SW 1271 (cell line): ENCODE measurements around the gene HOXA4.

Experiments used
- DNase-seq, 2 experiments: peaks; one replicate each; lab custom pipeline; 2025; lab: John Stamatoyannopoulos, UW

HOXA4 gene

DNA sequence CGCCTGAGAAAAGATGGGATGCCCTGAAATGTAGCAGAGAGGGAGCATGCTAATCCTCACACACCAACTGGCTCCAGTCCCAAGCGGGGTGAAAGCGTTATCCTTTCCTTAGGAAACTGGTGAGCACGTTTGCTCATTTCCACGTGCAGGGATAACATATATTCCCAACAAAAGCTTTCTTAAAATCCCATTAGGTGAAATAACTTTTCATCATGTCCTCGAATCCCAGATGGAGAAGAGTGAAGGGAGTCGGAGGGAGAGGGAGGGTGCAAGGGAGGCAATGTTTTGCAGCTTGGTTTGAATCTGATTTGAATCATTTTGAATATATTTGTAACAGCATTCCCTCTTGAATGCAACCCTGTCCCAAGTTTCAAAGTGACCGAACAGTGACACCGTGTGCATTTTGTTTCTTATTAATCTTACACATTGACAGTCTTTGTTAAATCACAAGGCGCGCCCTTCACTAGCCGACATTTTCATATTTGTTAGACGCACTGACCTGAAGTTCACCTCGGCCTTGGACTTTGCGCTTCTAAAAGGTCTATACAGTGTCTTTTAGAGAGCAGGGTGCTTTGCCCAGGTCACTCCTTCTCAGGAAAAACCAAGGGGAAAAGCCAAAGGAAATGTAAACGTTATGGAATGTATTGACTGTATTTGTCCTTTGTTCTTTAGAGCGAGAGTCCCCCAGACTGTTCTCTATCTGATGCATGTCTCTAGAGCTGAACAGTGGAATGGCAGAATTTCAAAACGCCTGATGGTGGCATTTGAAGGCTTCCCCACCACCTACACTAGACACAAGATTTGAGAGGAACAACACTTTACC, 3.1 kb upstream of the HOXA4 start:
- DNase-seq, result no peak

DNA sequence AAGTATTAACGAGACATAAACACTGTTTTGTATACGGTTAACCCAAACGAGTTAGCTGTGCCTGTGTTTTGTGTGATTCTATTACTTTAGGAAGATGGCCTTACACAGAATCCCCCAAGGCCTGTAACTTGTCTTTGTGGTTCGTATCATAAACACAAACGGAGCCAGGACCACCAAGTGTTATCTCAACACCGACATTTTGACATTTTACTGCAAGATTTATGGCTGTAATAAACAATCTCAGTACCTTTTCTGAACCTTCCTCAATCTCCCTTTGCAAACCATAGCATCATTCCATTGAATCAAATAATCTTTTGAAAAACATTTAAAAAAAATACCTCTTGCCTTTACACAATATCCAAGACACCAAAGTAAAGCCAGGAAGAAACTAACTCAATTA, 2.4 kb upstream of the HOXA4 start:
- no peak for DNase-seq

DNA sequence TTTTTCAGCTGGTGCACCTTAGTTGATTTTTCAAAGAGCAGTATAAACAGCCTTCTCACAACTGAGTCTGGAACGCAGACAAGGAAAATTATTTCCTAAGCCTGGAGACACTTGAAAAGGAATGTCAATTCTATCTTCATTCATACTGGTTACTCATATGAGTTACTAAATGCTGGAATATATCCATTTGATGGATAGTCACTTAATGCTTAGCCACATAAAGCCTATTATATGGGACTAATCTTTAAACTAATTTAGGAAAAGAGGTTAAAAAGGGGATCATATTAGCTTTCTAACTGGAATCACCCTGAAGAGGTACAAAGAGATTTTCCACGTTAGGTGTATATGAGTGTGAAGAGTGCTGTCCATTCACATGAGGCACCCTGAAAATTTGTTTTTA, 1.7 kb upstream of the HOXA4 start:
- no peak for DNase-seq

DNA sequence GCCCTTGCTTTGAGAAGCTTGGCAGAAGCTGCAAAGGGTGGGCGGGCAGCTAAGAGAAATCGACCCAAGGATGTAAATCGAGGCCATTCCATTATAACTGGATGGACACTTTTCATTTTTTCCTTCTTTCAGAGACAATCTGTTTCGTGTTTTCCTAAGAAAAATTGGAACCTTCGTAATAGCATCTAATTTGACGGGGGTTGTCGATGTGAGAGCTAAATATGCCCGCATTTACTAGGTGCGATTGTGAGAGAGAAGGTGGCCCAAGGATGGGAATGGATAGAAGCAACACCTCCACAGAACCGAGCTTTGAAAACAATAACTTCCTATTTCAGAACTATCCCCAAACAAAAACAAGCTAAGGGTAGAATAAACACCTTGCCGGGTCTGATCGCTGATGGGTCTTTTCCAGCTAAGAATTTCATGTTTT, 848 bp upstream of the HOXA4 start:
- DNase-seq, result no peak

DNA sequence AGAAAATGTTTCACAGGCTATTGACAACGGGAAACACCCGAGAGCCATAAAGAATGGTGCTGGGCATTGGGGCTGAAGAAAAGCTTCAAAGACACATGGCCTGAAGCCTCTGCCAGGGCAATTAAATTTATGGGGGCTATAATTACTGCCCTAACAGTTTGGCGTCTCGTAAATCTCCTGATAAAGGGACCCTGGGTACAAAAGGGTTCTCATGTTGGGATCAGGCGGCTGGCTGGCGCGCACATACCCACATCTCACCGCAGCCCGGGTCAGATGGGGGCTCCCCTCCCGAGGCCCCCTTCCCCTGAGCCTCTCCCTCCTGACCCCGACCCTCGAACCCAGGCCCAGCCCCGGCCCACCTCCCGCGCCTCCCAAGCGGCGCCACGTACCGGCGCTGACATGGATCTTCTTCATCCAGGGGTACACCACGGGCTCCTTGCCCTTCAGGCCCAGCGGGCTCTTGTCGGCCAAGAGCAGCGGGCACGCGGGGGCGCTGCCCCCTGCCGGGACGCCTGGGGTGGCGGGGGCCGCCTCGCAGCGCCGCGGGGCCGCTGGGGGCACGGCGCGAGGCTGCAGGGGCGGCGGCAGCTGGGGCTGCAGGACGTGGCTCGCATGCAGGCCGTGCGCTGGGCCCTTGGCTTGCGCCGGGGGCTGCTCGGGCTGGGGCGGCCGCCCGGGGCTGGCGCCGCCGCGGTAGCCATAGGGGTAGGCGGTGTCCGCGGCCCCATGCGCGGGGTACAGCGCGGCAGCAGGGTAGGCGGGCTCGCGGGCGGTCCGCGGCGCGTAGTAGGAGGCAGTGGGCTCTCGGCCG, 623 bp downstream of the HOXA4 start:
- no peak for DNase-seq

DNA sequence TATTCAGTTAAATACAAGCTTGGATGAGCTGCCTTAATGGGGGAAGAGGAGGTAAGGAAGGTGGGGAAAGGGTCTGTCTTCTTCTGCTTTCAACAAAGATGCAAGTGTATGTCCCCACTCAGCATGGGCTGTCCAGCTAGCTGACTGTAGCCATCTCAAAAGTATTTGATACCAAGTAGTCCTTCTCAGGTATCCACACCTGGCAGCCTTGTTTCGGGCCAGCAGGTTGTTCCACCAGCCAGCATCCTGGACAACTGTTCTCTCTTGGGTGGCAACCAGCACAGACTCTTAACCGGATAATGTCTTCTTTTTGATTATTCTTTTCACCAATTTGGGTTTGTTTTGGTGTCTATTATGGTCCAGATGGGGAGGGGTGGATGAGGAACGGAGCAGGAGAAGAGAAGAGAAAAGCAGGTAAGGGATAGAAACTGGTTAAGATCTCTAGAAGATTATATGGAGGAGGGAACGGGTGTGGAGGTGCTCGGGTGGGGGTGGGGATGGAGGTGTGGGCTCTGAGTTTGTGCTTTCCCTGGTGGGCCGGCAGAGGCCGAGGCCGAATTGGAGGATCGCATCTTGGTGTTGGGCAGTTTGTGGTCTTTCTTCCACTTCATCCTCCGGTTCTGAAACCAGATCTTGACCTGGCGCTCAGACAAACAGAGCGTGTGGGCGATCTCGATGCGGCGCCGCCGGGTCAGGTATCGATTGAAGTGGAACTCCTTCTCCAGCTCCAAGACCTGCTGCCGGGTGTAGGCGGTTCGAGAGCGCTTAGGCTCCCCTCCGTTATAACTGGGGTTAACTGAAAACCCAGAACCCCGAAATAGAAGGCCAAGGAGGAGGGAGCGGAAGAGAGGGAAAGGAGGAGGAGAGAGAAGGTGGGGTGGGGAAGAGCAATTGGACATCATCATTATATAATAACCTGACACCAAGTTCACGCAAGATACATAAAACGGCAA, 1.5 kb downstream of the HOXA4 start:
- DNase-seq, result no peak

DNA sequence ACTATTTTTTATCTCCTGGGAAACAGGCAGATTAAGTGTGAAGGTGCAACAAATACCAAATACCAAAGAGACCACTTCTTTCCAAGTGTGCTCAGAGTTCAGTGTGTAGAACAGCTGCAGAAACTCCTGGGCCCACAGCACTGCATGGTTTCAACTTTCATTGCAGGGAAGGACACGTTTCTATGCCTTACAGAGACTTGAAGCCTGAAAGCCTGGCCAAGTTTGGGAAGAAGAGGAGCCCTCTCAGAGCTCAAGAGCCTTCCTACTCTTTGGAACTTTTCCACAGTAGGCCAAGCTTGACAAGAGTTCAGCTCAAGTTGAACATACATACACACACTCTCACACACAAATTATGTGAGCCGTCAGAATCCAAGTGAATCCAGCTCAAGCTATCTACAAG, 2.5 kb downstream of the HOXA4 start:
- DNase-seq, result no peak

DNA sequence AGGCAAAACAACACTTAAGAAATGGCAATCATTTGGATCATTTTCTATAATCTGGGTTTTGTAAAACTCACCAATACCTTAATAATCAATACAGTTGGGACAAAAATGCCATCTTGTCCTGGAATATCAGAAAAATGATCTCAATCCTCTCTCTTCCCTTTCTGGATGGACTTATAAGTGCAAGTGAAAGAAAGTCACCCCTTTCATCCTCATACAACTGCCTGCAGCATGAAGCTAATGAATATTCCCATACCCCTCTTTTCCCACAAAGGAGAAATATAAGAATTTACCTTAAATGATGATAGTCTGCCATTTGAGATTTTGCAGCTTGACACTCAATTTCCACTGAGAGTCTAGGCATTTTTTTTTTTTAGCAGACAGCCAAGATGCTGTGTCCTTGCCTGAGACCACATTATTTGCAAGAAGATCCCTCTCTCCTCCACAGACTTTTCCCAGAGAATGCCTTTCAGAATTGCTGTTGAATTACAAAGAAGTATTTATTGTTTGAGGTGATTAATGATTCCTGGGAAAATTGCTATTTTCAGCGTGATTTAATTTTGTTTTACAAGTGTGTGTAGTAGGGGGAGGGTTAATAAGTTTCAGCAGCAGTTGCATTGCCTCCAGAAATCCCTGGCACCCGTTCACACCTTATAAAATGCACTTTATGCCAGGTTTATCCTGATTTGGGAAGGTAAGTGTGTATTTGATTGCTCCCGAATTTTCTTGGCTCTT, 3.8 kb downstream of the HOXA4 start:
- no peak for DNase-seq

DNA sequence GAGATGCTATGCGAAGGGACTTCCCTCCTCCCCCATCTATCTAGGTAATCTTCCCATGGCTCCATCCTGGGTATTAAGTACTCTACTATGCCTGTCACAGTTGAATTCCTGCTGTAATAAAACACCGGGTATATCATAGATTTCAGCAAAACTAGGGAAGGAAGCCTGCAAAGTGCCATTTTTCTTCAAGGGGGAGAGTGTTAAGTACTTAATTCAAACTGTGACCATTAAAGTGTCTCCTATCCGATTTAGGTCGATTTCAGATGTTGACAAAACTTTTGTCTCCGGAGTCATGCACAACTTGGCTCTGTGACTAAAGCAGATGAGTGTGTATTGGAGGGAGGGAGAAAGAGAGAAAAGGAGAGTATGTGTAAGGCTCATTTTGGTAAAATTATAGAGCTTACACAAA, 4.6 kb downstream of the HOXA4 start:
- DNase-seq, result no peak

DNA sequence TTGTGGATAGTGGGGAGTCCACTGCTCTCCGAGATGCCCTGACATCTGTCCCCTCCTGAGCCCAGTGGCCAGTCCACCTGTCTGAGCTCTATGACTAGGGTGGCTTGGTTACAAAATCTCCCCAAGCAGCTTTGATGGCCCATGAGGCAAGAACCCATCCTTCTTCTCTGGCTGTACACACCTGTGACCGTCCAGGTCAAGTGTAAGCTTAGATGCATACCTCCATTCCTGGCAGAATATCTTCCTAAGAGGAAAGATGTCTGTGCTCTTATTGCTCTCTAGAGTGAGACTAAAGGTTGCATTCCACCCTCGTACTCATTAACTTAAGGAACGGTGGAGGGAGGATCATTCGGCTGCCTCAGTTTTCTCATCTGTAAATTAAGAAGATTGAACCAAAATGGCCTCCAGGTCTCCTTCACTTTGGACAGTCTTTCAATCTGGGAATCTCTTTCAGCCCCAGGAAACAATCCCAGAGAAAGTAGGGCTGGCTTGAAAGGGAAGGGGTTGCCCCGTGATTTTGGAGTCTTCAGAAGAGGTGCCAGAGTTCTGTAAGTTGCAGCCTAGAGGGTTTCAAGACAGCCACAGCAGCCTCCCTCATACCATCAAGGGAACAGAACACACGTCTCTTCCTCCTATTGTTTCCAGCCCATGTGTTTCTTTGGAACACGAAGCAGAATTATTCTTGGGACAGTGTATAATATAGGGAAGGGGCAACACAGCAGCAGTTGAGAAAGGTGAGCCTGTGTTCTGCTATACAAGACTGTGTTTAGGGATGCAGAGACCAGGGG, 5.5 kb downstream of the HOXA4 start:
- DNase-seq, result no peak

DNA sequence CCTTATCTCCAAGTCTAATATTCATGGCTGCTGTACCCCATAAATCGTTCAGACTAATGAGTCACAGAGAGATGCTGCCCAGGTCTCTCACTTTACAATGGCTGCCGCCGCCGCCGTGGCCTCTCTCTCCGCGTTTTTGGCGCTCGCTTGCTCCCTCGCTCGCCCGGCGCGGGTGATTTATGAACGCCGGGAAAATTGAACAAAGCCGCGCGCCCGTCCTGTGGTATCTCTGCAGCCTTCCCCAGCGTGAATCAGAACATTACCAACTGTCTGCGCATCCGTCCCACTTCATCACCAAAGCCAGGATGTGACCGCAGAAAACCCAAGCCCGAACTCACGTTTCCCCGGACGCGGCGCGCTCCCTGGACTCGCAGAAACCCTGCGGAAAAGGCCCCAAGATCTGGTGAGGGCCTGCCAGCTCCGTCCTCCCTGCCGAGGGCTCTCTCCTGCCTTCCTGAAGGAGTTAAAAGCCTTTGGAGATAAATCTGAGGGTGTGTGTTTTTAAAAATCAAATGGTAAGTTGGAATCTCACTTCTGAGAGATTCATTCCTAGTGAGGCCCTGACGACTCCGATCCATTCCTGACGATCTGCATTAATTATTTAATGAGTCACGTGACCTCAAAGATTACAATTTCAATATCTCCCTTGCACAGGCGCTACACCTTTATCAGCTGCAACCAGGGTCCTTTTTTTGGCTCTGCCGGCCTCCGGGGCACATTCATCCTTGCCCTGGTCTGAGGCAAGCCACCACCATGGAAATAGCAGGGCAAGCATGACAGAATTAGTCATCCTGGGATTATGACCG, 6.3 kb downstream of the HOXA4 start:
- no peak for DNase-seq

DNA sequence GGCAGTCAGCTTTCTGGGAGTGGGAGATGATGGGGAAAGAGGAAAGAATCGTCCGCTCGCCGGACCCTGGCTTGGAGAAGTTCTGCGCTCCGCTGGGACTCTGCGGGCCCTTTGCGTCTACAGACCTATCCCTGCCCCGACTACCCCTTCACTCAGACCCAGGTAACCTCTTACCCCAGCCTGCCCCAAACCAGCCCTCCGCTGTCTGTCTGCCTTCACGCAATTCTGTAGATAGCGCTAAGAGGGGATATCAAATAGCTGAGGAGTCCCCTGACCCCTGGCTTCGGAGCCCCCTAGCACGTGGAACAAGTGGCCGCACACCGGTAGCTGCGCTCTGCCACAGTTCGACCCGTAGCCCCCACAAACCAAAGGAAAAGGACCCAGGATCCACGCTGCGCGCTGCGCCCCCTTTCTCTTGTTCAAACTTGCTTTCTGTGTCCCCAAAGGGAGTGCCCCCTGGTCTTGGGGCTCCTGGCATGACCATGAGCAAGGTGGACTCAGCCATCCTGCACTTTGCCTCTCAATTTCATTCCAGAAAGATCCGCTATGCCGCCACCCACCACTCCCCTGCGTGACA, 7.0 kb downstream of the HOXA4 start:
- no peak for DNase-seq

DNA sequence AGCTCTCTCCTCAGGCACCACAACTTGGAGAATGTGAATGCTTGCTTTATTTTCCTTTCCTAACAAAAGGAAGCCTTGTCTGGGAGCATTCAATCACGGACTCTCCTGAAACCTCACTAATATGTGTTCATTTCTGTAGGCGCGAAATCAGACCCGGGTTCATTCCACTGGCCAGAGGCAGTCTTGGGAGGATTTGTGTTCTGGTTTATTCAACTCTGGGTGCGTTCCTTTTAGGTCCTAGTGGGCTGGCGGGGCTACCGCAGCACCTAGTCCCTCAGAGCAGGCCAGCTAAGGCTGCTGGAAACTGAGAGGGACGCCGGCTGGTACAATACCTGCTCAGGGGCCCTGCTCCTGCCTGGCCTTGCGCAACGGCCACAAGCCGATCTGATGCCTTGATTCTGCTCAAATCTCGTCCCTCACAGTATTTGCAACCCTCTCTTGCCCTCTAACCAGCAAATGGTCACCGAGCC, 7.5 kb downstream of the HOXA4 start:
- DNase-seq, result no peak

DNA sequence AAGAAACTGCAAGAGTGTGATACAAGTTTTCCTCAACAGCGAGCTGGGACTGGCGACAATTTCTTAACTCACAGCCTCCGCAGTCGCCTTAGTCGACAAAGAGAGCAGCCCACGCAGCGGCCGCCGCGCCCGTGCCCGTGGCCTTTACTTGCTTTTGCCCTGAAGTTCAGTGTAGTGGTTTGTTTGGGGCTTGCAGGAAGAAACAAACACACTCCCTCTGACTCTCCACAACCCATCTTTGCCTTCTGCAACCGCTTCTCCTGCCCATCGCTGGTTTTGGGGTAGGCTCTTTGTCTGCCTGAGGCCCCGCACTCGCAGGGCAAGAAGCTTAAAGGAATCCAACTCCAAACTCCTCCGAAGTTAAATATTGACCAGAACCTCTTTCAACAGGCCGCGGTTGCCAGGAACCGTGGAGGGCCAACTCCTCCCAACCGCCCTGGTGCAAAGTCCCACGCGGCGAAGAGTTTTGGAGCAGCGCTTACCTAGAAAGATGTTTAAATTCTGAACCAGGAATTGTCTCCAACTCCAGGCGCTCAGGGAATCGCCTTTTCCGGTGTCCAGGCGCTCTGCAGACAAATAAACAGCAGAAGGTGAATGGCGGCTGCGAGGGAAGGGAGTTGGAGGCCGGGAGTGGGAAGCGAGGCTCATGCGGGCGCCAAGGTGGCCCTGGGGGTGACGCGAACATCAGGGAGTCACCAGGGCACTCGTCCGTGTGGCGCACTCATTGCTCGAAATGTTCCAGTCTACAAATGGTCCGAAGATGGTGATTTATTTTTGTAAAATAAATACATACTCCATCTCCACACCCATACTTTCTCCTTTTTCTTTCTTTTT, 8.3 kb downstream of the HOXA4 start:
- DNase-seq, result no peak

DNA sequence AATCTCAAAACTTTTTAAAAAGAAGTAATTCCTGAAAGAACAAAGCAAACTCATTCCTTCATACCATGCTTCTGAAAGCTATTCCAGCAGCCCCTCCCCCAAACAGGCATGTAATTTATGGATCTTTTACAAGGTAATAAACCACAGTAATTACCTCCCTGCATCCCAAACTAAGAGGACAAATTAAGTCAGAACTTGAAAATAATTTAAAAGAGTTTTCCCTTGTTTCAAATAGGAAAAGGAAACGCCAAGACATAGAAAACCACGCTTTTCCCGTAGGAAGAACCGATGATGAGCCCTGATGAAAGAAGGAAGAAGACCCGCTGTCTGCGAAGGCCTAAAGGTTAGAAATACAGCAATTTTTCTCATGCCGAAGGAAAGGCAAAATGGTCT, 8.9 kb downstream of the HOXA4 start:
- DNase-seq, result no peak

DNA sequence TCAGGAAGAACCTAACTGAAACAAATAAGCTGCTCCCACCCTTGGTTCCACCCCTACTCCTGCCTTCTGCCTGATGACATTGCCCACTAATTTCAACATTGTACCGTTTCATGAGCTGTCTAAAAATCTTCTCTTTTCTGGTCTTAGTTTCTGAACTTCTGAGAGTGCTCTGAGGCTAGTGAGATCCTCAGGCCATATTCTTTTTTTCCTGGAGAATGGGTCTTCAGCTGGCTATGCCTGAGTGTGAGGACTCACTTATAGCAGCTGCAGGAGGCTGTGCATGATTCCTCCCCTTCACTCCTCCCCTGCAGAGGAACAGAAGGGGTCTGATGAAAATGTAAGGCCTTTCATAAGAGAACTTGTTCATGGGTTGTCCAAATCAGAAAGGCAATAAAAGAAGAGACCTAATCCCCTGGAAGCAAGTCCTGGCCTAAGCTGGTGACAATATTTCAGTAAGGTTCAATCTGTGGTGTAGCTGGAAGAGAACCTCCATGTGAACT, 11.1 kb downstream of the HOXA4 start:
- no peak for DNase-seq

DNA sequence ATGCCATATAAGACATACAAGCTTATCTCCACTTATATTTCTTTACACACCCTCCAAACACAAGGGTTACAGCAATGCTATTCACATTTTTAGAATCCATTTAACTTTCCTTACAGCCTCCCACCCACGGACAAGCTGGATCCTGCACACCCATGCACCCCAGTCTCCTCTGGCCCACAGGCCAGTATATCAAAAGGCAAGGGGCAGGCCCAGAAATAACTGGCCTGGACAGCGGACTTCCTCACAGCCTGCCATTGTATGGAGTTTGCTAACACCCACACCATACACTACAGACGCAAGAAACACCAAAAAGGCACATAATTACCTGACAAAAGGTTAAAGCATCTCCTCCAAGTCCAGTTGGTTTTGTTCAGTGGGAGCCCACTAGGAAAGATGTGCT, 12.0 kb downstream of the HOXA4 start:
- no peak for DNase-seq

DNA sequence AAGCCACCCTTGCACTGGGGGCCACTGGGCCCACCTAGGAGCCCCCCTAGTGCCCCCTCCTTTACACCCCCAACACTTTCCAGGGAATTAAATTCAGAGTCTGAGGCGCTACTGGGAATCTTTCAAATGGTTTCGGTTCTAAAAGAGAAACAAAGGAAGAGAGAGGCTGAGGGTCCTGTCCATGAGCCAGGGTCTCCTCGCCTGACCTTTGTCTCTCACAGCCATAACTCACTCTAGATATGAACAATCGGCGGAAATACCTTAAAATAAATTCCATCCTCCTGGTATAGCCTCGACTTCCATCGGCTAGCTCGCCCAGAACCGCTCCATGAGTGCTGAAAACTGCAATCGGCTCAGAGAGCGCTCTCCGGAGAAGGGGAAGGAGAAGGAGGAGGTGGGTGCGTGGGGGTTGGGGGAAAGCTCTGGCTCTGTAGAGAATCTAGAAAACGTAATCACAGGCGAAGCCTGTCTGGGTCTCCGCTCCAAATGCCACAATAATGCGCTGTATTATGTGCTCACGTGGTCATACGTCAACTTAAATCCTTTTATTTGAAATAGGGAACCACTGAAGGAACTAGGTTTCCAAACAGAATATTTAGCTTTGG, 12.6 kb downstream of the HOXA4 start:
- no peak for DNase-seq
